ENCODE data around the gene TMED8. TPM values are rescaled to one million over a fixed set of nuclear protein-coding genes. Genes with fewer than 3 reads are reported as not detected.

The TMED8 gene
- total and polyA plus RNA-seq, 4 experiments from 2014 or later = 2.5 to 8.6 (median 5.9) TPM

GRCh38 chr14:77301103-77301502, 75.8 kb downstream of the TMED8 start:
- ChIA-PET POLR2A (ENCODE audit: partially characterized antibody) (interaction anchor here (0.6 to 0.9 kb wide), 2 partner anchors 15 to 426 kb away, joined by 3 read pairs; no protein-coding TSS in a partner anchor), CTCF (ENCODE audit: partially characterized antibody) (interaction anchor here (1.3 to 3.0 kb wide), 2 partner anchors 9 to 15 kb away, joined by 4 to 23 read pairs; no protein-coding TSS in a partner anchor)
- no peaks in the 10 kb centered on the region for H3K9me3 ChIP-seq (ENCODE audit: control insufficient read depth in 1 of 2, low read length in 2 of 2)
- H3K4me3 Mint-ChIP-seq = no peak overlapping the region
- intact Hi-C loops (cut with micrococcal nuclease) = loop anchor here (1.0 kb wide), 1 partner anchor 15 kb away; no protein-coding TSS in a partner anchor
- no peaks in the 10 kb centered on the region for H3K4me1 ChIP-seq (ENCODE audit: insufficient read depth, low read length)
- H3K36me3 ChIP-seq (ENCODE audit: insufficient read depth, low read length) = no peaks in the 10 kb centered on the region
- no peak overlapping the region for H3K27ac Mint-ChIP-seq
- H3K27me3 Mint-ChIP-seq = no peaks in the 10 kb centered on the region
- H3K4me3 ChIP-seq (ENCODE audit: low read length in 2 of 2) = no peak overlapping the region
- H3K4me1 Mint-ChIP-seq = no peaks in the 10 kb centered on the region
- H3K27me3 ChIP-seq (ENCODE audit: insufficient read depth, low read length) = no peaks in the 10 kb centered on the region
- peak; percentile 18 to 52 (median 28) for DNase-seq
- H3K36me3 Mint-ChIP-seq = peaks cover 13 to 22% of the 10 kb centered on the region in 2 donors
- no peak overlapping the region for H3K27ac ChIP-seq (ENCODE audit: low read depth, low read length)
- peaks cover 0 to 2% (median 0%) of the 10 kb centered on the region in 8 donors for H3K9me3 Mint-ChIP-seq

GRCh38 chr14:77299771-77300170, 77.1 kb downstream of the TMED8 start:
- CTCF ChIA-PET (ENCODE audit: partially characterized antibody) = interaction anchor here (2.1 to 3.0 kb wide), 2 partner anchors 16 kb away, joined by 13 to 23 read pairs; no protein-coding TSS in a partner anchor
- DNase-seq = no peak
- H3K27ac Mint-ChIP-seq = no peak overlapping the region
- H3K4me1 Mint-ChIP-seq = no peaks in the 10 kb centered on the region
- Histone ChIP-seq H3K27me3 (ENCODE audit: insufficient read depth, low read length) (no peaks in the 10 kb centered on the region), H3K9me3 (ENCODE audit: control insufficient read depth in 1 of 2, low read length in 2 of 2) (no peaks in the 10 kb centered on the region), H3K36me3 (ENCODE audit: insufficient read depth, low read length) (no peaks in the 10 kb centered on the region), H3K4me3 (ENCODE audit: low read length in 2 of 2) (no peak overlapping the region), H3K4me1 (ENCODE audit: insufficient read depth, low read length) (no peaks in the 10 kb centered on the region), H3K27ac (ENCODE audit: low read depth, low read length) (no peak overlapping the region)
- H3K27me3 Mint-ChIP-seq = no peaks in the 10 kb centered on the region
- intact Hi-C loops (cut with micrococcal nuclease) = no loop called here
- POLR2A ChIA-PET (ENCODE audit: partially characterized antibody) = no interaction called here
- H3K9me3 Mint-ChIP-seq = peaks cover 0 to 2% (median 0%) of the 10 kb centered on the region in 8 donors
- H3K4me3 Mint-ChIP-seq = no peak overlapping the region
- peaks cover 15 to 26% of the 10 kb centered on the region in 2 donors for H3K36me3 Mint-ChIP-seq

GRCh38 chr14:77296906-77297305, 80.0 kb downstream of the TMED8 start:
- no peak overlapping the region for H3K4me3 Mint-ChIP-seq
- CTCF ChIA-PET (ENCODE audit: partially characterized antibody) = interaction anchor here (1.2 kb wide), 1 partner anchor 19 kb away, joined by 4 read pairs; no protein-coding TSS in a partner anchor
- intact Hi-C loops (cut with micrococcal nuclease) = no loop called here
- no peaks in the 10 kb centered on the region for H3K4me1 Mint-ChIP-seq
- no peaks in the 10 kb centered on the region for H3K27me3 ChIP-seq (ENCODE audit: insufficient read depth, low read length)
- H3K27ac Mint-ChIP-seq = peak overlapping the region in 3 of 7 donors; percentile 13 to 59 (median 20)
- H3K9me3 Mint-ChIP-seq = no peaks in the 10 kb centered on the region
- POLR2A ChIA-PET (ENCODE audit: partially characterized antibody) = no interaction called here
- no peak for DNase-seq
- no peaks in the 10 kb centered on the region for H3K9me3 ChIP-seq (ENCODE audit: control insufficient read depth in 1 of 2, low read length in 2 of 2)
- no peak overlapping the region for H3K4me3 ChIP-seq (ENCODE audit: low read length in 2 of 2)
- no peaks in the 10 kb centered on the region for H3K36me3 ChIP-seq (ENCODE audit: insufficient read depth, low read length)
- H3K27me3 Mint-ChIP-seq = no peaks in the 10 kb centered on the region
- peaks cover 11 to 30% of the 10 kb centered on the region in 2 donors for H3K36me3 Mint-ChIP-seq
- H3K27ac ChIP-seq (ENCODE audit: low read depth, low read length) = no peak overlapping the region
- H3K4me1 ChIP-seq (ENCODE audit: insufficient read depth, low read length) = no peaks in the 10 kb centered on the region

- Mint-ChIP-seq H3K4me1 (no peaks in the 10 kb centered on the region), H3K27me3 (no peaks in the 10 kb centered on the region), H3K9me3 (no peaks in the 10 kb centered on the region), H3K36me3 (peaks cover 11 to 30% of the 10 kb centered on the region in 2 donors), H3K4me3 (no peak overlapping the region), H3K27ac (no peak overlapping the region)
- Histone ChIP-seq H3K4me3 (ENCODE audit: low read length in 2 of 2) (no peak overlapping the region), H3K27me3 (ENCODE audit: insufficient read depth, low read length) (no peaks in the 10 kb centered on the region), H3K36me3 (ENCODE audit: insufficient read depth, low read length) (no peaks in the 10 kb centered on the region), H3K4me1 (ENCODE audit: insufficient read depth, low read length) (no peaks in the 10 kb centered on the region), H3K27ac (ENCODE audit: low read depth, low read length) (no peak overlapping the region), H3K9me3 (ENCODE audit: control insufficient read depth in 1 of 2, low read length in 2 of 2) (no peaks in the 10 kb centered on the region)
- DNase-seq = no peak
- intact Hi-C loops (cut with micrococcal nuclease) = no loop called here
- ChIA-PET CTCF (ENCODE audit: partially characterized antibody) (interaction anchor here (0.7 to 1.2 kb wide), 2 partner anchors 20 to 113 kb away, joined by 3 to 4 read pairs; no protein-coding TSS in a partner anchor), POLR2A (ENCODE audit: partially characterized antibody) (no interaction called here)
These were observed 80.7 kb downstream of the TMED8 start for GRCh38 chr14:77296155-77296554.

- Histone ChIP-seq H3K4me1 (ENCODE audit: insufficient read depth, low read length) (no peaks in the 10 kb centered on the region), H3K9me3 (ENCODE audit: control insufficient read depth in 1 of 2, low read length in 2 of 2) (no peaks in the 10 kb centered on the region), H3K36me3 (ENCODE audit: insufficient read depth, low read length) (no peaks in the 10 kb centered on the region), H3K4me3 (ENCODE audit: low read length in 2 of 2) (no peak overlapping the region), H3K27ac (ENCODE audit: low read depth, low read length) (no peak overlapping the region), H3K27me3 (ENCODE audit: insufficient read depth, low read length) (no peaks in the 10 kb centered on the region)
- Mint-ChIP-seq H3K36me3 (peaks cover 17 to 29% of the 10 kb centered on the region in 2 donors), H3K27ac (no peak overlapping the region), H3K4me1 (no peaks in the 10 kb centered on the region), H3K9me3 (no peaks in the 10 kb centered on the region), H3K4me3 (no peak overlapping the region), H3K27me3 (no peaks in the 10 kb centered on the region)
- intact Hi-C loops (cut with micrococcal nuclease) = no loop called here
- CTCF ChIA-PET (ENCODE audit: partially characterized antibody) = interaction anchor here (2.0 kb wide), 1 partner anchor 25 kb away, joined by 8 read pairs; no protein-coding TSS in a partner anchor
- DNase-seq = no peak
- POLR2A ChIA-PET (ENCODE audit: partially characterized antibody) = no interaction called here
These were observed 86.2 kb downstream of the TMED8 start for GRCh38 chr14:77290705-77291104.

- Mint-ChIP-seq H3K27ac (no peak overlapping the region), H3K36me3 (peaks cover 38 to 46% of the 10 kb centered on the region in 2 donors), H3K4me3 (peak overlapping the region in 1 of 8 donors; percentile 26), H3K9me3 (no peaks in the 10 kb centered on the region), H3K4me1 (no peaks in the 10 kb centered on the region), H3K27me3 (no peaks in the 10 kb centered on the region)
- DNase-seq = no peak
- no peaks in the 10 kb centered on the region for H3K4me1 ChIP-seq (ENCODE audit: insufficient read depth, low read length)
- H3K4me3 ChIP-seq (ENCODE audit: low read length in 2 of 2) = no peak overlapping the region
- intact Hi-C loops (cut with micrococcal nuclease) = no loop called here
- no peaks in the 10 kb centered on the region for H3K9me3 ChIP-seq (ENCODE audit: control insufficient read depth in 1 of 2, low read length in 2 of 2)
- CTCF ChIA-PET (ENCODE audit: partially characterized antibody) = no interaction called here
- no peaks in the 10 kb centered on the region for H3K27me3 ChIP-seq (ENCODE audit: insufficient read depth, low read length)
- H3K36me3 ChIP-seq (ENCODE audit: insufficient read depth, low read length) = no peaks in the 10 kb centered on the region
- POLR2A ChIA-PET (ENCODE audit: partially characterized antibody) = no interaction called here
- no peak overlapping the region for H3K27ac ChIP-seq (ENCODE audit: low read depth, low read length)
These were observed 90.3 kb downstream of the TMED8 start for GRCh38 chr14:77286576-77286975.
